Fibroblast of skin of scalp (primary cell): ENCODE results near the gene NMUR1. TPM values are rescaled to one million over a fixed set of nuclear protein-coding genes. Genes with fewer than 3 reads are reported as not detected.
"Not testable (repeated sequence)": the region's sequence is repeated elsewhere in the genome, so short reads cannot be mapped to it uniquely, and the experiment has no call there.

Experiments used
- DNase-seq: peaks from one replicate; pipeline ENCODE4 v3.0.0-alpha.2; 2013
- polyA plus RNA-seq, 2 experiments: library from polyadenylated mRNA; unstranded; fragments of 120-200 nt; gene quantifications; one replicate each; pipeline ENCODE4 v1.2.1, GENCODE V29; 2013; ENCODE audit not compliant: insufficient read length in 2 of 2

The NMUR1 gene, protein sequence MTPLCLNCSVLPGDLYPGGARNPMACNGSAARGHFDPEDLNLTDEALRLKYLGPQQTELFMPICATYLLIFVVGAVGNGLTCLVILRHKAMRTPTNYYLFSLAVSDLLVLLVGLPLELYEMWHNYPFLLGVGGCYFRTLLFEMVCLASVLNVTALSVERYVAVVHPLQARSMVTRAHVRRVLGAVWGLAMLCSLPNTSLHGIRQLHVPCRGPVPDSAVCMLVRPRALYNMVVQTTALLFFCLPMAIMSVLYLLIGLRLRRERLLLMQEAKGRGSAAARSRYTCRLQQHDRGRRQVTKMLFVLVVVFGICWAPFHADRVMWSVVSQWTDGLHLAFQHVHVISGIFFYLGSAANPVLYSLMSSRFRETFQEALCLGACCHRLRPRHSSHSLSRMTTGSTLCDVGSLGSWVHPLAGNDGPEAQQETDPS
- polyA plus RNA-seq (2013, experiment 1 of 2; ENCODE audit: insufficient read length): 0.11 TPM
- 0.05 TPM for polyA plus RNA-seq (2013, experiment 2 of 2; ENCODE audit: insufficient read length)

DNA sequence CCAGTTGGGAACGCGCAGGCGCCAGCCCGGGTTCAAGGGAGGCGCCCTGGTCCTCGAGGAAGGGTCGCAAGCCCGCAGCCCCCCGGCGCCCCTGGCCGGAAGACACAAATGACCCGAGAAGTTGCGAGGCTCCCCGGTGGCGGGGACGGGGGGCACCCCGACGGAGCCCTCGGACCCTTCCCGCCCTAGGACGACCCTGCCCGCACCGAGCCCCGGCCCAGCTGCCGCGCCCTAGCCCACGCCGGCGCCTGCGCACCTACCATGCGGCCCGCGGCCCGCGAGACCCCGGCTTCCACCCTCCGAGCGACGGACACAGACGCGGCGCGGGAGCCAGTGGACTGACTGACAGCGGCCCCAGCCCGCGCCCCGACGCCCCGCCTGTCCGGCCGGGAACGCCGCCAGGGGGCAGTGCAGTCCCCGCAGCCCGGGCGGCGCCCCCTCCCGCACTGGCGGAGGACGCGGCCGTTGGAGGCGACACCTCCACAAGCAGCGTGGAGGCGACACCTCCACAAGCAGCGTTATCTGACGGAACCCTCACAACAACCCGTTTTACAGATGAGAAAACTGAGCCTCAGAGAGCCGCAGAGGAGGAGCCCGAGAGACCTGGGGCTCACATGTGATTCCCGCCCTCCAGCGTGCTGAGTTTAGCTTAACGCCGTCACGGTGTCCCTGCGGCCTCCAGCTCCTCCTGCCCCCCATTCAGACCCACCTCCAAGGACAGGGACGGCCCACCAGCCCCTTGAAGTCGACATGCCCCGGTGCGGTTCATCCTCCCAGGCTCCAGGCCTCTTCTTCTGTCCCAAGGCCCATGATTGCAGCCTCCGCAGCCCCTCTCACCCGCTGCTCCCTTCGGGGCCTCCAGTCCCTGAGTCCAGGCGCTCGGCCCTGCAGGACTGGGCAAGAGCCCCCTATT lies at the start of gene NMUR1:
TSS of gene NMUR1 (minus strand) at position 347 of the 913 bp plus-strand sequence. CDS start at position 263, 84 bp downstream.
- DNase-seq: peak; percentile 33

GRCh38 chr2:231579560-231579959 lies 49.3 kb upstream of the NMUR1 start:
- DNase-seq: no peak

- not testable (repeated sequence) for DNase-seq
These were observed 48.4 kb upstream of the NMUR1 start for GRCh38 chr2:231578655-231579054.

DNA sequence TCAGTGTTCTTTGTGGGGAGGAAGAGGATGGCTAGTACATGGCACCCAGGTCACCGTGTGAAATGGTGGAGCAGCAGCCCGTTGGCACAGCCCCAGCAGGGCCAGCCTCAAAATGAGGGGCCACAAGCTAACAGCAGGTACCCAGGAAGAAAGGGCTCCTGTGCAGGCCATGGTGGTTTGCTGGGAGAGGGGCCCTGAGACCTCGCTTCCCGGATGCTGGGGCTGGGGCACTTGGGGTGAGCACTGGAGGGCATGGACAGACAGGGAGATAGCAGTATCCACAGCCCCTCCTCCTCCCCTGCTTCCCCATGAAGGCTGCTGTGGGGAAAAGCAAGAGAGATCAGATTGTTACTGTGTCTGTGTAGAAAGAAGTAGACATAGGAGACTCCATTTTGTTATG lies 46.2 kb upstream of the NMUR1 start:
- no peak for DNase-seq

GRCh38 chr2:231575612-231576256 lies 45.5 kb upstream of the NMUR1 start:
- DNase-seq: no peak

DNA sequence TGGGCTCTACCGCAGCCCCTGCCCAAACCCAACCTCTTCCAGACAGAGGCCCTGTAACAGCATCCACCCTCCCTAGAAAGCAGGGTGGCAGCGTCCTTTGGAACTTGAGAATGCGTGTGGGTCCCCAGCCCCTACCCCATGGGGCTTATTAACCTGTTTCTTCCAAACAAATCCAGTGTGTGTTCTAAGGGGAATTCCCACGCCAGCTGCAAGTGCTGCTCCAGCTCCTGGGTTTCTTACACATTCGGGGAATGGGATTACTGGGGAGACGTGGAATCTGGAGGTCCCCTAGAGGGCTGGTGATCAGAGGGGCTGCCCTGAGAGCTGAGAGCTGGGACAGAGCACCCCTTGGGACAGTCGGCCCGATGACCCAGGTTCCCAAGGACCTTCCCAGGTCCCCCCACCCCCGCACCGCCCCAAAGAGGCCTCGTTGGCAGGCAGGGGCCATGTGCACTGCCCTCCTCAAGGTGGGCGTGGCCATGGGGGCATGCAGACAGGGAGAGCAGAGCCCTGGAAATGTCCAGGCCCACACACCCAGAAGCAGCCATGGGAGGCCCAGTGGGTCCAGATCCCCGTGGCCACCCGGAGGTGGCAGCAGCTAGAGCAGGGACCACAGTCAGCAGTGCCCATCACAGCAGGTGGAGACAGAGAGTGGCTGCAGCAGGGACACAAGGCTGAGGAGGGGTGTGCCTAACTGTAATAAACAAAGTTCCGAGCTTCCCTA lies 43.6 kb upstream of the NMUR1 start:
- no peak for DNase-seq

- DNase-seq: no peak
These were observed 42.9 kb upstream of the NMUR1 start for GRCh38 chr2:231573096-231573495.

GRCh38 chr2:231571661-231572191 lies 41.5 kb upstream of the NMUR1 start:
- no peak for DNase-seq

DNA sequence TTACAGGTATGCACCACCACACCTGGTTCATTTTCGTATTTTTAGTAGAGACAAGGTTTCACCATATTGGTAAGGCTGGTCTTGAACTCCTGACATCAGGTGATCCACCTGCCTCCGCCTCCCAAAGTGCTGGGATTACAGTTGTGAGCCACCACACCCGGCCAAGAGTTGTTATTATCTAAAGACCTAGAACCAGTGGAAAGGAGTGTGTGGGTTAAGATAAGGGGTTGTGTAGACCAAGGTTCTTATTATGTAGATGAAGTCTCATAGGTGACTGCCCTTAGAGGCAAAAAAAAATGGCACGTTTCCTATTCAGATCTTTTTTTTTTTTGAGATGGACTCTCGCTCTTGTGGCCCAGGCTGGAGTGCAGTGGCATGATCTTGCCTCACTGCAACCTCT lies 40.7 kb upstream of the NMUR1 start:
- DNase-seq: not testable (repeated sequence)

DNA sequence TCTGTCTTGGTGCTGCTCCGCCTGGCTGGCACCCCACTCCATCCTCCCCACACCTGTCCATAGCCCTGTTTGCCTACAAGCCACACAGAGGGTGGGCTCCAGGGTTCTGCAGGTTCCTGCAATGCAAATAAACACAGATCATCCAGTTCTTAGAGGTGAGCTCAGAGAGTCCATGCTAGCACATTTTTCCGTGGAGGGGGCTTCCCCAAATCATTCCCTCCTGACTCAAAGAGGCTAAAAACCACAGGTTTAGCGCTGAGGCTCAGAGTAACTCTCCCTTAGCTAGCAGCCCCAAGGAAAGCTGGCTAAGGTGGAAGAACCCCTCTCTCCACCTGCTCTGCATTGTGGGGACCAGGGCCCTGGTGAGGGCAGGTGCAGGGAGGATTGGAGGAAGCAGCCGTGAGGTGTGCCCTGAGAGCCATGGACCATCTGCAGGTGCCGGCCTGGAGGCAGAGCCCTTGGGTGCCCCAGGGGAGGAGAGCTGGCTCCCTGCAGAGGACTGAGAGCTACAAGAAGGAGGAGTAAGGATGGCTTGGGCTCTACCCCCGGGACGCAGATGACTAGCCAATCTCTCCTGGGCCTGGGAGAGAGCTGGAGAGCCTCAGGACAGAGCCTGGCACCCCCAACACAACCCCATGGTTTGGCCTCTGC lies 38.7 kb upstream of the NMUR1 start:
- no peak for DNase-seq

- DNase-seq: no peak
These were observed 38.0 kb upstream of the NMUR1 start for GRCh38 chr2:231568098-231568784.

GRCh38 chr2:231567159-231567558 lies 36.9 kb upstream of the NMUR1 start:
- no peak for DNase-seq

- DNase-seq: no peak
These were observed 35.8 kb upstream of the NMUR1 start for GRCh38 chr2:231565887-231566594.

GRCh38 chr2:231563378-231563961 lies 33.2 kb upstream of the NMUR1 start:
- peak; percentile 54 for DNase-seq

DNA sequence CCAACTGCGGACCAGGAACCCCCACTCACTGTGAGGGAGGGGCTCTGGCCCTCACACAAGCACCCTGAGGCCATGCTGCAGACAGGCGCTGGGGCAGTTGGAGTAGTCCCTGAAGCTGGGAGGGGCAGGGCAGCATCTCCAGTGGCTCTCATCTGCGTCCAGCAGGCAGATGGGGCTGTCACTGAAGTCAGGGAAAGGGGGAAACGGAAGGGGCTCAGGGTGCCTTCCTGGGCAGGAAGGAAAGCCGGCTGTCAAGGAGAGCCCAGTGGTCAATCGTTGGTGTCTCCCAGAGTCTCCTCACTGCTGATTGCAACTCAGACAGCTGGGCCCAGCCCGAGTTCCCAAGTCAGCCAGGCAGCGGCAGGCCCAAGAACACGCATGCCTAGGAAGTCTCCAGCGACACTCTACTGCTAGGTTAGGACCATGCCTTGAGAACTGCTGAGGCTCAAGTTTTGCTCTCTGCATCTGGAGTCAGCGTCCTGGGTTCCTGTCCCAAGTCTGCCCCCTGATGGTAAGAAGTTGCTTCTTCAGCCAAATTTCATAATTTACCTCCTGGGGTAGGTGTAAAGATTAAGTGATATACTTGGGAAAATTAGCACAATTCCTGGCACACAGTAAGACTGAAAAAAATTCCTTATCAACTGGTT lies 27.4 kb upstream of the NMUR1 start:
- DNase-seq: peak; percentile 78

GRCh38 chr2:231556981-231557380 lies 26.7 kb upstream of the NMUR1 start:
- no peak for DNase-seq

DNA sequence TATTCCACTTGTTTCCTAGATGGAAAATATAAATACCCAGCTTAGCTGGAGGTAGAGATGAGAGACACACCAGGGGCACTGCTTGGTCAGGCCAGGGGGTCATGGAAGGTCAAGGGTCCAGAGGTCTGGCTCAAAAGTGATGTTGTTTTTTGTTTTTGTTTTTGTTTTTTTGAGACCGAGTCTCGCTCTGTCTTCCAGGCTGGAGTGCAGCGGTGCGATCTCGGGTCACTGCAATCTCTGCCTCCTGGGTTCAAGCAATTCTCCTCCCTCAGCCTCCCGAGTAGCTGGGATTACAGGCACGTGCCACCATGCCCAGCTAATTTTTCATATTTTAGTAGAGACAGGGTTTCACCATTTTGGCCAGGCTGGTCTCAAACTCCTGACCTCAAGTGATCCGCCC lies 26.3 kb upstream of the NMUR1 start:
- not testable (repeated sequence) for DNase-seq

- DNase-seq: peak; percentile 41
These were observed 24.7 kb upstream of the NMUR1 start for GRCh38 chr2:231554748-231555545.
